H1 (cell line): Measurements from ENCODE around the gene FGD4.

ENCODE experiments used
- CHD1 ChIP-seq: IDR thresholded peaks from 2 replicates; pipeline ENCODE4 v1.6.1; 2012; ENCODE audit warnings: low read depth, low read length, improper control_type of control experiment
- CTCF ChIP-seq, 3 experiments: IDR thresholded peaks; 1 replicate in 2 of 3; 2 replicates in 1 of 3; pipeline versions ENCODE4 v1.5.1 to v1.6.1; 2011; ENCODE audit warnings: low read length in 3 of 3, mild to moderate bottlenecking in 3 of 3, inconsistent platforms in 2 of 3, low read depth in 1 of 3, moderate library complexity in 1 of 3; ENCODE audit not compliant: insufficient read depth in 1 of 3; ENCODE audit errors: control extremely low read depth in 1 of 3
- EP300 ChIP-seq, 2 experiments: IDR thresholded peaks; 1 replicate in 1 of 2; 2 replicates in 1 of 2; pipeline ENCODE4 v1.6.1; 2011 to 2012; ENCODE audit warnings: low read depth in 2 of 2, low read length in 2 of 2, mild to moderate bottlenecking in 2 of 2, borderline replicate concordance in 1 of 2, inconsistent platforms in 1 of 2, moderate library complexity in 1 of 2
- POLR2A ChIP-seq, 2 experiments: IDR thresholded peaks; 1 replicate in 1 of 2; 2 replicates in 1 of 2; pipeline ENCODE4 v1.6.1; 2011; ENCODE audit warnings: low read depth in 2 of 2, low read length in 2 of 2, mild to moderate bottlenecking in 2 of 2; ENCODE audit errors: control extremely low read depth in 1 of 2
- POLR2AphosphoS5 ChIP-seq: IDR thresholded peaks from 2 replicates; pipeline ENCODE4 v1.6.1; 2011; ENCODE audit warnings: low read depth, low read length
- RFX5 ChIP-seq: IDR thresholded peaks from 2 replicates; pipeline ENCODE4 v1.6.1; 2011; ENCODE audit warnings: low read depth, low read length, improper control_type of control experiment, borderline replicate concordance
- SP2 ChIP-seq: IDR thresholded peaks from 2 replicates; pipeline ENCODE4 v1.6.1; 2012; ENCODE audit warnings: mild to moderate bottlenecking, low read length, inconsistent platforms
- TAF1 ChIP-seq: IDR thresholded peaks from 2 replicates; pipeline ENCODE4 v1.6.1; 2011; ENCODE audit warnings: mild to moderate bottlenecking, low read depth, low read length
- YY1 ChIP-seq: IDR thresholded peaks from 2 replicates; pipeline ENCODE4 v1.6.1; 2011; ENCODE audit warnings: low read depth, mild to moderate bottlenecking, low read length

GRCh38 chr12:32516230-32516629, 116.9 kb downstream of the FGD4 start:
- no peak for TF ChIP-seq POLR2A (IDR thresholded peaks at IDR 0.05; ENCODE audit: control extremely low read depth in 1 of 2, low read depth in 2 of 2, low read length in 2 of 2)
- TF ChIP-seq CTCF (IDR thresholded peaks at IDR 0.05; ENCODE audit: control extremely low read depth in 1 of 3, insufficient read depth in 1 of 3, low read depth in 1 of 3, low read length in 3 of 3): no peak
- TF ChIP-seq YY1: no peak
- TF ChIP-seq CHD1: no peak
- TF ChIP-seq SP2: no peak
- no peak for TF ChIP-seq TAF1
- no peak for TF ChIP-seq RFX5
- TF ChIP-seq EP300 (IDR thresholded peaks at IDR 0.05; ENCODE audit: borderline replicate concordance in 1 of 2, low read depth in 2 of 2, low read length in 2 of 2): no peak
- TF ChIP-seq POLR2AphosphoS5: no peak
